IMR-90 (cell line): ENCODE results near the gene JMJD8. TPM values are rescaled to one million over a fixed set of nuclear protein-coding genes. Genes with fewer than 3 reads are reported as not detected.

Experiments
- ATAC-seq: fragments of 200-7000 bp; cut with Tn5 transposase; 2 replicates; pipeline ENCODE4 v1.9.1; 2020; ENCODE audit warnings: low read depth, mild to moderate bottlenecking, moderate library complexity
- BruUV-seq: library from RNA; stranded (reverse); fragments of 400-500 nt; replicated peaks from 2 replicates; lab custom pipeline; 2021; lab: Mats Ljungman, UMichigan
- CTCF ChIA-PET: fragments of 300-600 bp; formaldehyde crosslinking; extraction: SDS; loops from one replicate; lab custom pipeline; 2021; ENCODE audit warnings: antibody characterized with exemption; lab: Yijun Ruan, JAX
- POLR2A ChIA-PET: fragments of 300-600 bp; sonication (Branson Sonifier 250); formaldehyde crosslinking; loops from one replicate; lab custom pipeline; 2022; ENCODE audit warnings: antibody characterized with exemption; ENCODE audit not compliant: unreplicated experiment; lab: Charles Lee
- DNase-seq: peaks from one replicate; pipeline ENCODE4 v3.0.0; 2013
- H2AFZ ChIP-seq: replicated peaks from 2 replicates; pipeline ENCODE3; 2013; ENCODE audit warnings: low read length, mild to moderate bottlenecking; ENCODE audit not compliant: poor library complexity
- H2AK5ac ChIP-seq: 2 replicates; pipeline ENCODE4 v1.6.1; 2013; ENCODE audit warnings: low read depth, low read length, inconsistent platforms
- H2AK9ac ChIP-seq: replicated peaks from 2 replicates; pipeline ENCODE3; 2013; ENCODE audit warnings: mild to moderate bottlenecking, low read depth, low read length, moderate library complexity; ENCODE audit not compliant: poor library complexity
- H2BK120ac ChIP-seq: 2 replicates; pipeline ENCODE4 v1.6.1; 2013; ENCODE audit warnings: low read depth, low read length, inconsistent platforms
- H2BK15ac ChIP-seq: 3 replicates; pipeline ENCODE4 v1.6.1; 2013; ENCODE audit warnings: low read depth, low read length, inconsistent platforms
- H2BK20ac ChIP-seq: 2 replicates; pipeline ENCODE4 v1.6.1; 2013; ENCODE audit warnings: low read depth, mild to moderate bottlenecking, inconsistent platforms, low read length, moderate library complexity
- H2BK5ac ChIP-seq: 2 replicates; pipeline ENCODE4 v1.6.1; 2013; ENCODE audit warnings: mild to moderate bottlenecking, low read depth, low read length, inconsistent platforms; ENCODE audit not compliant: poor library complexity, severe bottlenecking
- H3K14ac ChIP-seq: replicated peaks from 2 replicates; pipeline ENCODE4 v1.6.1; 2013; ENCODE audit warnings: low read depth, low read length, inconsistent platforms
- H3K18ac ChIP-seq: 2 replicates; pipeline ENCODE4 v1.6.1; 2013; ENCODE audit warnings: low read depth, low read length, control low read depth
- H3K23ac ChIP-seq: 2 replicates; pipeline ENCODE4 v1.6.1; 2013; ENCODE audit warnings: low read depth, low read length, inconsistent platforms
- H3K27ac ChIP-seq: 2 replicates; pipeline ENCODE4 v1.5.1; 2013; ENCODE audit warnings: mild to moderate bottlenecking, control low read depth, low read length; ENCODE audit not compliant: insufficient read depth
- H3K27me3 ChIP-seq: 2 replicates; pipeline ENCODE4 v1.6.1; 2013; ENCODE audit warnings: low read length; ENCODE audit not compliant: control insufficient read depth, insufficient read depth
- H3K36me3 ChIP-seq: 2 replicates; pipeline ENCODE4 v1.6.1; 2013; ENCODE audit warnings: low read length, mixed read lengths; ENCODE audit not compliant: control insufficient read depth, insufficient read depth
- H3K4ac ChIP-seq: 2 replicates; pipeline ENCODE4 v1.6.1; 2013; ENCODE audit warnings: low read depth, low read length, inconsistent platforms
- H3K4me1 ChIP-seq: 2 replicates; pipeline ENCODE4 v1.6.1; 2013; ENCODE audit warnings: low read length, mixed read lengths; ENCODE audit not compliant: control insufficient read depth, insufficient read depth
- H3K4me2 ChIP-seq: 2 replicates; pipeline ENCODE4 v1.6.1; 2013; ENCODE audit warnings: low read depth, mild to moderate bottlenecking, control low read depth, low read length, moderate library complexity
- H3K4me3 ChIP-seq: 2 replicates; pipeline ENCODE4 v1.5.1; 2013; ENCODE audit warnings: low read depth, mild to moderate bottlenecking, control low read depth, low read length, moderate library complexity; ENCODE audit not compliant: insufficient read depth
- H3K56ac ChIP-seq: 2 replicates; pipeline ENCODE4 v1.6.1; 2013; ENCODE audit warnings: low read length, inconsistent platforms; ENCODE audit not compliant: insufficient read depth; ENCODE audit errors: extremely low read depth
- H3K79me1 ChIP-seq, 2 experiments: 2 replicates each; pipeline ENCODE4 v1.6.1; 2013; ENCODE audit warnings: low read length in 2 of 2, inconsistent platforms in 1 of 2, low read depth in 1 of 2
- H3K9ac ChIP-seq: 2 replicates; pipeline ENCODE4 v1.6.1; 2013; ENCODE audit warnings: low read depth, low read length, control low read depth
- H3K9me1 ChIP-seq: 2 replicates; pipeline ENCODE4 v1.6.1; 2013; ENCODE audit warnings: low read length, inconsistent platforms; ENCODE audit not compliant: insufficient read depth
- H3K9me3 ChIP-seq: 2 replicates; pipeline ENCODE4 v1.6.1; 2013; ENCODE audit warnings: low read length; ENCODE audit not compliant: control insufficient read depth, insufficient read depth
- H4K20me1 ChIP-seq: 2 replicates; pipeline ENCODE4 v1.6.1; 2013; ENCODE audit warnings: low read length, inconsistent platforms; ENCODE audit not compliant: insufficient read depth
- H4K5ac ChIP-seq: 2 replicates; pipeline ENCODE4 v1.6.1; 2013; ENCODE audit warnings: mild to moderate bottlenecking, low read depth, low read length, control low read depth
- H4K8ac ChIP-seq, 2 experiments: 2 replicates each; pipeline ENCODE4 v1.6.1; 2013; ENCODE audit warnings: low read depth in 2 of 2, low read length in 2 of 2, control low read depth in 1 of 2, inconsistent platforms in 1 of 2
- H4K91ac ChIP-seq: 2 replicates; pipeline ENCODE4 v1.6.1; 2013; ENCODE audit warnings: low read depth, low read length, inconsistent platforms; ENCODE audit not compliant: insufficient read depth
- CTCF ChIP-seq: conservative IDR thresholded peaks from 2 replicates; pipeline ENCODE4 v1.5.1; 2012; ENCODE audit warnings: mild to moderate bottlenecking, low read depth, low read length, improper control_type of control experiment
- NFE2L2 ChIP-seq: fragments of 150-350 bp; IDR thresholded peaks from 2 replicates; pipeline ENCODE4 v1.6.1; 2016; ENCODE audit warnings: low read depth, mild to moderate bottlenecking, low read length
- WGBS, 2 experiments: methylation state at CpG; one replicate each; pipeline versions ENCODE4 v1.1.5 to v1.1.7; 2013; ENCODE audit warnings: missing lambda C conversion rate in 2 of 2; ENCODE audit not compliant: insufficient read length in 1 of 2; ENCODE audit errors: extremely low coverage in 2 of 2; 5-methylcytosine and 5-hydroxymethylcytosine counted together
- dilution Hi-C: fragments of 300-500 bp; cut with HindIII; formaldehyde crosslinking; loops from one replicate; pipeline ENCODE4 v1.14.3; 2018; ENCODE audit warnings: low sequenced_read_pairs; ENCODE audit not compliant: unreplicated experiment
- in situ Hi-C: fragments of 300-500 bp; cut with MboI; formaldehyde crosslinking; loops from 3 replicates; pipeline ENCODE4 v1.14.3; 2019; ENCODE audit warnings: low sequenced_read_pairs, inconsistent platforms, mixed read lengths
- intact Hi-C: fragments of 100-400 bp; cut with micrococcal nuclease; formaldehyde crosslinking; loops from 2 replicates; pipeline ENCODE4 v1.10.0; 2022
- polyA plus RNA-seq, 3 experiments: library from polyadenylated mRNA; depleted of rRNA; stranded (reverse); fragments of >200 nt; gene quantifications; 2 replicates each; pipeline ENCODE4 v1.2.3, GENCODE V29; 2012; ENCODE audit warnings: low replicate concordance in 1 of 3
- total RNA-seq: library from RNA; depleted of rRNA; stranded (reverse); fragments of >200 nt; gene quantifications from 2 replicates; pipeline ENCODE4 v1.2.3, GENCODE V29; 2012

JMJD8 gene
- total and polyA plus RNA-seq, 2 of the 4 experiments (the other 2 are of a cell fraction), result 17.7 to 62.5 TPM

- H3K27me3 ChIP-seq, result no peaks in the 10 kb centered on the region
- H2BK5ac ChIP-seq, result no peak overlapping the region
- dilution Hi-C loops (no loop called here), intact Hi-C loops (loop anchor here (5.0 kb wide), 1 partner anchor 61 kb away; the partner anchor contains the start of genes CHTF18 and RPUSD1), in situ Hi-C loops (no loop called here)
- H3K4me1 ChIP-seq, result peaks cover 12% of the 10 kb centered on the region
- H2BK20ac ChIP-seq, result no peak overlapping the region
- H3K18ac ChIP-seq, result no peak overlapping the region
- H2AFZ ChIP-seq, result peak overlapping the region; percentile 38
- H3K56ac ChIP-seq, result no peak overlapping the region
- peak overlapping the region; percentile 93 for H2AK9ac ChIP-seq
- no TSS peak for BruUV-seq
- H3K9ac ChIP-seq, result no peak overlapping the region
- POLR2A ChIA-PET, result no interaction called here
- H3K27ac ChIP-seq, result no peak overlapping the region
- H3K9me1 ChIP-seq, result peaks cover 2% of the 10 kb centered on the region; the same call in 1 of the 2 replicates
- 52% methylated on average over 3 of the region's 9 CpGs; no CpG with 5 or more reads in 1 of the 2 experiments for whole genome bisulfite sequencing, 2 experiments
- peak overlapping the region in 1 of 2 experiments; percentile 66; a peak in 1 of 4 replicates for H4K8ac ChIP-seq
- H3K4me3 ChIP-seq, result no peak overlapping the region
- H3K23ac ChIP-seq, result no peak overlapping the region; the same call in 1 of the 2 replicates
- H4K5ac ChIP-seq, result no peak overlapping the region
- H3K14ac ChIP-seq, result no peak overlapping the region
- no peak overlapping the region for H3K4ac ChIP-seq
- peaks cover 4% of the 10 kb centered on the region for H4K20me1 ChIP-seq
- H2BK120ac ChIP-seq, result no peak overlapping the region
- H2BK15ac ChIP-seq, result no peak overlapping the region
- CTCF ChIA-PET, result no interaction called here
- H2AK5ac ChIP-seq, result no peak overlapping the region
- H3K9me3 ChIP-seq, result no peaks in the 10 kb centered on the region
- H3K4me2 ChIP-seq, result no peak overlapping the region
- DNase-seq, result no peak
- no peak overlapping the region for H4K91ac ChIP-seq
- H3K36me3 ChIP-seq, result peaks cover 3% of the 10 kb centered on the region; the same call in 1 of the 2 replicates
- ATAC-seq, result no peak
- TF ChIP-seq NFE2L2 (no peak), CTCF (no peak)
- H3K79me1 ChIP-seq, result peaks cover 0 to 5% of the 10 kb centered on the region in 2 experiments; a peak in 1 of 4 replicates
Measured at GRCh38 chr16:726188-726437, 42.0 kb upstream of the JMJD8 start.
